ENCODE results near the gene TMEM54.

GRCh38 chr1:32859915-32860314, 41.3 kb downstream of the TMEM54 start:
- TF ChIP-seq GATA3 (IDR thresholded peaks at IDR 0.05; ENCODE audit: low read depth, low read length) (no peak), GATA2 (IDR thresholded peaks at IDR 0.05; ENCODE audit: low read depth, low read length) (no peak)

Measured in SH-SY5Y (cell line).